ENCODE results near the gene PCCA. TPM values are rescaled to one million over a fixed set of nuclear protein-coding genes. Genes with fewer than 3 reads are reported as not detected.
"Not testable (repeated sequence)": the region's sequence is repeated elsewhere in the genome, so short reads cannot be mapped to it uniquely, and the experiment has no call there.

Gene PCCA
- total RNA-seq, 1 experiment from 2014 or later: 22.8 TPM

- no peak for DNase-seq (ENCODE audit: low spot score)
Measured at GRCh38 chr13:100304229-100304628, 215.3 kb downstream of the PCCA start.

GRCh38 chr13:100305398-100305797 is 216.5 kb downstream of the PCCA start:
- no peak for DNase-seq (ENCODE audit: low spot score)

GRCh38 chr13:100306030-100306429 is 217.1 kb downstream of the PCCA start:
- no peak for DNase-seq (ENCODE audit: low spot score)

GRCh38 chr13:100306434-100306999 is 217.6 kb downstream of the PCCA start:
- DNase-seq (ENCODE audit: low spot score): no peak

GRCh38 chr13:100314132-100314910 is 225.4 kb downstream of the PCCA start:
- no peak for DNase-seq (ENCODE audit: low spot score)

- no peak for DNase-seq (ENCODE audit: low spot score)
Measured at GRCh38 chr13:100315522-100315921, 226.6 kb downstream of the PCCA start.

- DNase-seq (ENCODE audit: low spot score): not testable (repeated sequence)
Measured at GRCh38 chr13:100318473-100318872, 229.6 kb downstream of the PCCA start.

GRCh38 chr13:100323937-100324336 is 235.0 kb downstream of the PCCA start:
- no peak for DNase-seq (ENCODE audit: low spot score)

- DNase-seq (ENCODE audit: low spot score): no peak
Measured at GRCh38 chr13:100330662-100331061, 241.8 kb downstream of the PCCA start.

- no peak for DNase-seq (ENCODE audit: low spot score)
Measured at GRCh38 chr13:100333141-100333540, 244.2 kb downstream of the PCCA start.

- DNase-seq (ENCODE audit: low spot score): no peak
Measured at GRCh38 chr13:100334214-100334613, 245.3 kb downstream of the PCCA start.

- DNase-seq (ENCODE audit: low spot score): no peak
Measured at GRCh38 chr13:100336795-100337516, 248.1 kb downstream of the PCCA start.

GRCh38 chr13:100338275-100338674 is 249.4 kb downstream of the PCCA start:
- DNase-seq (ENCODE audit: low spot score): no peak

GRCh38 chr13:100339411-100339940 is 250.6 kb downstream of the PCCA start:
- DNase-seq (ENCODE audit: low spot score): no peak

GRCh38 chr13:100340865-100341264 is 252.0 kb downstream of the PCCA start:
- no peak for DNase-seq (ENCODE audit: low spot score)

GRCh38 chr13:100341327-100341726 is 252.4 kb downstream of the PCCA start:
- DNase-seq (ENCODE audit: low spot score): no peak

GRCh38 chr13:100344544-100344943 is 255.7 kb downstream of the PCCA start:
- no peak for DNase-seq (ENCODE audit: low spot score)

- DNase-seq (ENCODE audit: low spot score): no peak
Measured at GRCh38 chr13:100347968-100348367, 259.1 kb downstream of the PCCA start.

- DNase-seq (ENCODE audit: low spot score): no peak
Measured at GRCh38 chr13:100349594-100349993, 260.7 kb downstream of the PCCA start.

- no peak for DNase-seq (ENCODE audit: low spot score)
Measured at GRCh38 chr13:100350601-100351000, 261.7 kb downstream of the PCCA start.

GRCh38 chr13:100356426-100356825 is 267.5 kb downstream of the PCCA start:
- DNase-seq (ENCODE audit: low spot score): no peak

GRCh38 chr13:100356889-100357288 is 268.0 kb downstream of the PCCA start:
- no peak for DNase-seq (ENCODE audit: low spot score)

GRCh38 chr13:100357764-100358163 is 268.9 kb downstream of the PCCA start:
- no peak for DNase-seq (ENCODE audit: low spot score)

All from A172 (cell line).